ENCODE measurements around the gene FBL.

FBL gene

DNA sequence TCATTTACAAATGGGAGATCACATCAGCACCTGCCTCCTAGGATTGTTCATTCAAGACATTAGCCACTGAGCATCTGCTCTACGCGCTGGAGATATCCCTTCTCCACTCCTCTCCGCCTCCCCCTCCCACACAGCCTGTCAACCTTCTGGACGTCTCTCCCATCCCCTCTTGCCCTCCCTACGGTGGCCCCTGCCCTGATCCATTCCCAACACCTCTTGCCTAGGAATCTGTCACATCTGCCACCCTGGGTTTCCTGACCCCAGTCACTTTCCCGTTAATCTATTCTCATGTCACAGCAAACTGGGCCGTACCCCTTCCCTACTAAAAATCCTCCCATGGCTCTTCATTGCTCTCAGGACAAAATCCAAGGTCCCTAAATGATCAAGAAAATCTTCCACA is 22.5 kb downstream of the FBL start:
- DNase-seq (ENCODE audit: low read depth): no peak
- TF ChIP-seq, protein P1, sequence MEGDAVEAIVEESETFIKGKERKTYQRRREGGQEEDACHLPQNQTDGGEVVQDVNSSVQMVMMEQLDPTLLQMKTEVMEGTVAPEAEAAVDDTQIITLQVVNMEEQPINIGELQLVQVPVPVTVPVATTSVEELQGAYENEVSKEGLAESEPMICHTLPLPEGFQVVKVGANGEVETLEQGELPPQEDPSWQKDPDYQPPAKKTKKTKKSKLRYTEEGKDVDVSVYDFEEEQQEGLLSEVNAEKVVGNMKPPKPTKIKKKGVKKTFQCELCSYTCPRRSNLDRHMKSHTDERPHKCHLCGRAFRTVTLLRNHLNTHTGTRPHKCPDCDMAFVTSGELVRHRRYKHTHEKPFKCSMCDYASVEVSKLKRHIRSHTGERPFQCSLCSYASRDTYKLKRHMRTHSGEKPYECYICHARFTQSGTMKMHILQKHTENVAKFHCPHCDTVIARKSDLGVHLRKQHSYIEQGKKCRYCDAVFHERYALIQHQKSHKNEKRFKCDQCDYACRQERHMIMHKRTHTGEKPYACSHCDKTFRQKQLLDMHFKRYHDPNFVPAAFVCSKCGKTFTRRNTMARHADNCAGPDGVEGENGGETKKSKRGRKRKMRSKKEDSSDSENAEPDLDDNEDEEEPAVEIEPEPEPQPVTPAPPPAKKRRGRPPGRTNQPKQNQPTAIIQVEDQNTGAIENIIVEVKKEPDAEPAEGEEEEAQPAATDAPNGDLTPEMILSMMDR (IDR thresholded peaks at IDR 0.05; ENCODE audit: low read length, missing control alignments): no peak
- H3K4me3 ChIP-seq (replicated peaks; ENCODE audit: low read depth, low read length): peak overlapping the region; percentile 89

DNA sequence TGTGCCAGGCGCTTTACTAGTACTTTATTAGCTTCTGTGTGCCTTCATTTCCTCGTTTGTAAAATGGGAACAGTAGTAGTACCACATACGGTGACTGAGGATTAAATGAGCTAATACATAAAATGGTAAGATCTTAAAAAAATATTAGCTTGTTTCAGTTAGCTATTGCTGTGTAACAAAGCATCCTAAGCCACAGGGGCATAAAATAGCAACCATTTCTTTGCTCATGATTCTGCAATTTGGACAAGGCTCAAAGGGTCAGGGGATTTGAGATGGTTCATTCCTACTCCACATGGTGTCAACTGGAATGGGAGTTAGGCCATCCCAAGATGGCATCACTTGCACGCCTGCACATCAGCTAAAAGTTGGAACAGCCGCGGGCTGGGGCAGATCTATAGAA is 25.5 kb downstream of the FBL start:
- H3K4me3 ChIP-seq (replicated peaks; ENCODE audit: low read depth, low read length): no peak overlapping the region
- no peak for DNase-seq (ENCODE audit: low read depth)

DNA sequence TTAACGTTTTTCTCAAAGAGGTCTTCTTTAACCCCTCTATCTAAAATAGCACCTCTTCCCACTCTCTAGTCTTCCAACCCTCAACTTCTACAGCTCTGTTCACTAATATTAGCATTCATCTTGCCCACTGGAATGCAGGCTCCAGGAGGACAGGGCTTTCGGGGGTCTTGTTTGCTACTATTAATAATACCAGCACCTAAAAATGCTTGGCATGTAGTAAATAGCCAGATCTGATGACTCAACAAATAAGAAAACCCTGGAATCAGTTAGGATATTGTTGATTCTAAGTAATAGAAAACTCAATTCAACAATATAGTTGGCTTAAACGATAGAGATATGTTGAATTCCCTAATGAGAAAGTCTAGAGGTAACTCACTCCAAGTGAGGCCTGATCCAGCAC is 26.4 kb downstream of the FBL start:
- TF ChIP-seq, protein P1 (IDR thresholded peaks at IDR 0.05; ENCODE audit: low read length, missing control alignments): no peak
- DNase-seq (ENCODE audit: low read depth): no peak
- no peak overlapping the region for H3K4me3 ChIP-seq (replicated peaks; ENCODE audit: low read depth, low read length)

More for the DNA sequence above, 25.5 kb downstream of the FBL start:
- TF ChIP-seq, protein P1 (IDR thresholded peaks at IDR 0.05; ENCODE audit: low read length, missing control alignments): no peak

DNA sequence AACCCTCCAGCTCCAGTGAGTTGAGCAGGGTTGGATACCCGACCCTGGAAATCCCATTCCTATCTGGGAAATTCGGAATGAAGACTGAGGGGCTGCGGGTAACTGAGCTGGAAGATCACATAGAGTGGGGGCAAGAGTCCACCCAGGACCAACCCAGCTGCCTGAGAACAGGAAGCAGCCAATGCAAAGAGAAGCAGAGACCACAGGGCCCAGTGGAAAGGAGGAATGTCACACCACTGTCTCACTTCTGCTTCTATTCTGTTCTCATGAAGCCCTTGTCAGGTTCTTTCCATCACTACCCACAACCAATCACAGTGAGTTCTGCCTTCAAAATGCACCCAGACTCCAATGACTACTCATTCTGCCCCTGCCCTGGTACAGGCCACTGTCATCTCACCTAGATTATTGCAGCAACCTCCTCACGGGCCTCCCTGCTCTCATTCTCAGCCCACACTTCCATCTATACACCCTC is 27.5 kb downstream of the FBL start:
- no peak overlapping the region for H3K4me3 ChIP-seq (replicated peaks; ENCODE audit: low read depth, low read length)
- DNase-seq (ENCODE audit: low read depth): no peak
- TF ChIP-seq, protein P1 (IDR thresholded peaks at IDR 0.05; ENCODE audit: low read length, missing control alignments): no peak

DNA sequence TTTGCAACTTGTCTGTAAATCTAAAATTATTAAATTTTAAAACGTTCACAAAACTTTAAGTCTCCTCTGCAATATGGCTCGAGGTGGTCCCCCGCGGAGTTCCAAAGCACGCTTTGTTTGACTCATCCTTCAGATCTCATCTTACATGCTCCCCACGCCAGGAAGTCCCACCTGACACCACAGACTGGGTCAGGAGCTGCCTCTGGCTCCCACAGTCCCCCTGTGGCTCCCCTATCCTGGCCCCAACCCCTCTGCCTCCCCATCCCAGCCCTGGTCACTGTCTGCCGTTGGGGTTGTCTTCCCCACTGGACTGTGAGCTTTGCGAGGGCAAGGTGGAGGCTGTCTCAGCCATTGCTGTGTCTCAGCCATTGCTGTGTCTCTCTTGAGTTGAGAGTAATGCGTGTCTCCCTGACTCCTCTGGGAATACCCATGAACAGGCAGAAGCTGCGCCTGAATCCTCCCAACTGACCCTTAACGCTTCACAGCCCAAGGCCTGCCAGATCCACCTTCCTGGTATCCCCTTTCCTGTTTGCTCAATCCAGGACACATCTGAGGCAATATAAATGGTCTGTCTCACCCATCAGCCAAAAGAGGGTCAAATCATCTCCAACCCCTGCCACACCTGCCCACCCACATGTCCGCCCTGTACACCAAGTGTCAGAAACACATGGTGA is 28.2 kb downstream of the FBL start:
- TF ChIP-seq, protein P1 (IDR thresholded peaks at IDR 0.05; ENCODE audit: low read length, missing control alignments): no peak
- H3K4me3 ChIP-seq (replicated peaks; ENCODE audit: low read depth, low read length): no peak overlapping the region
- DNase-seq (ENCODE audit: low read depth): no peak

DNA sequence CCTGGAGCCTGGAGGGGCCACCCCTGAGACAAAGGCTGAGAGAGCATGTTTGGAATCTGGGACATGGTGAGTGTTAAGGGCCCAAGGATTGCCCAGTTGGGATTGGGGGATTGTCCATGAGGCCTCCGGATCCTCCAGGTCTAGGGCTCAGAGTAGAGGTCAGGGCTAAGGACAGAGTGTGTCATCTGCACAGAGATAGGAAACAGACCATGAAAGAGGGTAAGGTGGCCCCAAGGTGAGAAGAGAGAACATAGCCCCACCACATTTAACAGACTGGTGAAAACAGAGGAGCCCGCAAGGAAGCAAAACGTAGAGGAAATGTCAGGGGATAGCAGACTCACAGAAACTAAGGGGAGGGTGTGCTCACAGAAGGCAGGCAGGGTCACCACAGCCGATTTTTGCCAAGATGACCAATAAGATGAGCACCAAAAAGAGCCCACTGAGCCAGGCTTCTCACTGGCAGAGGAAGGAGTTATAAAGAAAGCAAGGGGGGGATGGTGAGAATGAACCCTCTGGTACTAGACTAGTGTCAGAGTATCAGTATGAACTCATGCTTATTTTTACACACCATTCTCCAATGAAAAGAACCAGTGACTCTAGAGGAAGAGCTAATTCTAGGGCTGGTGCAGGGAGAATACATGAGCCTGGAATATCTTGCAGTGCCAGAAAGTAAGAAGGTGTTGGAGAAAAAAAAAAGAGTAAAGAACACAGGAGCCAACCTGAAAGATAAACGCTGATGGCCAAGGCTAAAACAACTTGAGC is 29.7 kb downstream of the FBL start:
- TF ChIP-seq, protein P1 (IDR thresholded peaks at IDR 0.05; ENCODE audit: low read length, missing control alignments): no peak
- no peak overlapping the region for H3K4me3 ChIP-seq (replicated peaks; ENCODE audit: low read depth, low read length)
- no peak for DNase-seq (ENCODE audit: low read depth)

Measured in fibroblast of pulmonary artery (primary cell).